GM13976 (cell line): ENCODE results near the gene USP7.
"Not testable (repeated sequence)": the region's sequence is repeated elsewhere in the genome, so short reads cannot be mapped to it uniquely, and the experiment has no call there.

Source experiments
- DNase-seq: peaks from one replicate; pipeline ENCODE4 v3.0.0; 2012; ENCODE audit warnings: low spot score
- in situ Hi-C: fragments of 300-500 bp; cut with MboI; formaldehyde crosslinking; loops from one replicate; pipeline ENCODE4 v1.12.0; 2022; ENCODE audit warnings: low sequenced_read_pairs, mixed read lengths, inconsistent platforms; ENCODE audit not compliant: unreplicated experiment
- TF ChIP-seq, protein P1 (sequence below): IDR thresholded peaks from 2 replicates; pipeline ENCODE4 v1.5.1; 2012; ENCODE audit warnings: borderline replicate concordance, mild to moderate bottlenecking; ENCODE audit not compliant: insufficient read depth; ENCODE audit errors: extremely low read depth, missing control alignments, control extremely low read depth

USP7 gene

DNA sequence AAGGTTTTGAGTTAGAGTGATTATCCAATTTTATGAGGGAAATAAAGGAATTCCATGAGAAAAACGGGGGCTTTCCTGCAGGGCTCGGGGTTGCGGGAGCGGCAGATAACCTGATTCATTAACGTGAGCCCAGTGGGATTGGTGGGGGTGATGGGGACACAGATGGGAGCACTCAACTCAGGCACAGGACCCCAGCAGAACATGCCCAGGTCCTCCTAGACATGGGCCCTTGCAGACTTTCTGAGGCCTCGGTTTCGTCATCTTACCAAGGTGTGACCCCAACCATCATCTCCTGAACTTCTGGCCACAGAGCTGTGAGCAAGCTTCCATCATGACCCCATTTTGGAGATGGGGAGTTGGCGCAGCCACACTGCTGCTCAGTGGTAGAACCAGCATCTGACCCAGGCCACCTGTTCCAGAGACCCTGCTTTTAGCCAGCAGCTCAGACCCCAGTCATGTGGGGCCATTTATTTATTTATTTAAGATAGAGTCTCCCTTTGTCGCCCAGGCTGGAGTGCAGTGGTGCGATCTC lies 117.2 kb downstream of the USP7 start:
- in situ Hi-C loops = no loop called here
- TF ChIP-seq, protein P1, sequence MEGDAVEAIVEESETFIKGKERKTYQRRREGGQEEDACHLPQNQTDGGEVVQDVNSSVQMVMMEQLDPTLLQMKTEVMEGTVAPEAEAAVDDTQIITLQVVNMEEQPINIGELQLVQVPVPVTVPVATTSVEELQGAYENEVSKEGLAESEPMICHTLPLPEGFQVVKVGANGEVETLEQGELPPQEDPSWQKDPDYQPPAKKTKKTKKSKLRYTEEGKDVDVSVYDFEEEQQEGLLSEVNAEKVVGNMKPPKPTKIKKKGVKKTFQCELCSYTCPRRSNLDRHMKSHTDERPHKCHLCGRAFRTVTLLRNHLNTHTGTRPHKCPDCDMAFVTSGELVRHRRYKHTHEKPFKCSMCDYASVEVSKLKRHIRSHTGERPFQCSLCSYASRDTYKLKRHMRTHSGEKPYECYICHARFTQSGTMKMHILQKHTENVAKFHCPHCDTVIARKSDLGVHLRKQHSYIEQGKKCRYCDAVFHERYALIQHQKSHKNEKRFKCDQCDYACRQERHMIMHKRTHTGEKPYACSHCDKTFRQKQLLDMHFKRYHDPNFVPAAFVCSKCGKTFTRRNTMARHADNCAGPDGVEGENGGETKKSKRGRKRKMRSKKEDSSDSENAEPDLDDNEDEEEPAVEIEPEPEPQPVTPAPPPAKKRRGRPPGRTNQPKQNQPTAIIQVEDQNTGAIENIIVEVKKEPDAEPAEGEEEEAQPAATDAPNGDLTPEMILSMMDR = no peak
- no peak for DNase-seq

DNA sequence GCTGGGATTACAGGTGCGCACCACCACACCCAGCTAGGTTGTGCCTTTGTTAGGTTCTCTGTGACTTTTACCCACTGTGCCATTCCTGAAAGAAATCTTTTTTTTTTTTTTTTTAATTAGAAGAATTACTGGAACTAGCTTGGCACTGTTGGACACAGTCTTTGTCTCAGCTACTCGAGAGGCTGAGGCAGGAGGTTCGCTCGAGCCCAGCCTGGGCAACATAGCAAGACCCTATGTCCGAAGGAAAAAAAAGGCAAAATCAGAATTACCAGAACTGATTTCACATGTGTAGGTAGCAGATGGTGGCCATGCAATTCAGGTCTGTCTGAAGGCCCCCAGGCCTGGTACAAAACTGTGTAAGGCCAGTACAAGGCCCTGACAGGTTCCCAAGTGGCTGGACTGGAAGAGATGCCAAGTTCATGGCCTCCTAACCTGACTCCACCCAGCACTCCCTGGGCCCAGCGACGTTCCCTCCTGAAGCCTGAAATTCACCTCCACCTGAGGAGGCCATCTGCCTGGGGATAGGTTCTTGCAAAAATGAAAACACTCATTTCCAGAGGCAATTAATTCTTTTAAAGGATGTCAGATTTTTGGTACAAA lies 117.9 kb downstream of the USP7 start:
- DNase-seq = no peak
- in situ Hi-C loops = no loop called here

DNA sequence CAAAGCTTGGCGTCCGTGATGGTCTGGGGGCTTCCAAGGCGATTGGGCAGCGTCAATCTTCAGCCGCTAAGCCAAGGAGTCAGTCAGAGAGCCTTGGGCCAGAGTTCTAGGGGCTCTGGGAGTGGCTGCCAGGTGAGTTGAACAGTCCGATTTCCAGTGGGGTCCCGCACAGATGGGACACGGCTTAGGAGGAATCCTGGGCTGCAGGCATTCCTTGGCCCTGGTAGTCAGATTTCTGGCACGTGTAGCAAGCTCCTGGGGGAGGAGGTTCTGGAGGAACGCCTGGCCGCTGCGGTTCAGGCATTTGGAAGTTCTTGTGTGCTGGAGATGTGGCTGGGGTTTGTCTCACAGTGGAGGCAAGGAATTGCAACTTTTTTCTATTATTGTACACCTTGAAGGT lies 120.4 kb downstream of the USP7 start:
- DNase-seq, in situ Hi-C loops: not testable (repeated sequence)

More for the DNA sequence above, 117.9 kb downstream of the USP7 start:
- TF ChIP-seq, protein P1 = no peak
